Fibroblast of skin of left quadriceps (primary cell): ENCODE measurements around the gene RFTN1.

Experiments used
- DNase-seq, 2 experiments: peaks; one replicate each; pipeline ENCODE4 v3.0.0-alpha.2; 2013; ENCODE audit warnings: low read depth in 2 of 2

RFTN1 gene

DNA sequence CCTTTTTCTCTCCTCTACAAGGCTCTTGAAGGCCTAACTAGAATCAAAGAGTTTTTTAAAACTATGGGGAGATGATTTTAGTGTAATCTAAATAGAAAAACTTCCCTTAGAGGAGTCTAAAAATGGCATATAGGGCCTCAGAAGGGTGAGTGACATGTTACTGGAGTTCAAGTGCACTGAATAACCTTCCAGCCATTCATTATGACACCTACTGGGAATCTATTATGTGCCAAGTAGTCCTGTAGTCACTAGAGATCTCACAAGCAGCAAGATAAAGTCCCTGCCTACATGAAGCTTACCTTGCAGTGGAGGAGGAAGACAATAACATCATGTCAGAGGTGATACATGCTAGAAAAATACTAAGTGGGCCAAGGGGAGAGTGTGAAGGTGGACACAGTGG lies 152.4 kb downstream of the RFTN1 start:
- no peak for DNase-seq

- no peak for DNase-seq
Observed at GRCh38 chr3:16359331-16359730, 154.2 kb downstream of the RFTN1 start.

- DNase-seq: no peak
Observed at GRCh38 chr3:16358336-16358735, 155.2 kb downstream of the RFTN1 start.

GRCh38 chr3:16357186-16358121 lies 156.0 kb downstream of the RFTN1 start:
- DNase-seq: no peak

GRCh38 chr3:16355828-16356227 lies 157.7 kb downstream of the RFTN1 start:
- DNase-seq: no peak

- DNase-seq: no peak
Observed at GRCh38 chr3:16354291-16354690, 159.2 kb downstream of the RFTN1 start.

GRCh38 chr3:16352428-16352827 lies 161.1 kb downstream of the RFTN1 start:
- no peak for DNase-seq

GRCh38 chr3:16350597-16351318 lies 162.7 kb downstream of the RFTN1 start:
- DNase-seq: no peak

GRCh38 chr3:16349986-16350596 lies 163.4 kb downstream of the RFTN1 start:
- DNase-seq: peak; percentile 62 to 67

DNA sequence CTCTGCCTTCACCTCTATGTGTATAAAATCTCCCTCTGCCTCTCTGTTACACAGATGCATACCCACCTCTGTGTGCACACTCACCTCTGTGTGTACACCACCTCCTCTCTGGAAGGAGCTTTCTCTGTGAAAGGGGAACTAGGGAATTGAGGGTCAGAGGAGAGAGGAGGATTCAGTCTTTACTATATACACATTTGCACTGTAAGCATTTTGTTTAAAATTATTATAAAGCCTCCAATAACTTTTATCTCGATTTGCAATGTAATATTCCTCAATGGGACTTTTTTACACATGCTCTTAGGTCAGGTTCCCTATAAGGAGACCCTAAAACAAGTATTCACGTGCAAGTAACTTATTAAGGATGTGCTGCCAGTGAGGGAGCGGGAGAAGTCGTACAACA lies 166.0 kb downstream of the RFTN1 start:
- no peak for DNase-seq

DNA sequence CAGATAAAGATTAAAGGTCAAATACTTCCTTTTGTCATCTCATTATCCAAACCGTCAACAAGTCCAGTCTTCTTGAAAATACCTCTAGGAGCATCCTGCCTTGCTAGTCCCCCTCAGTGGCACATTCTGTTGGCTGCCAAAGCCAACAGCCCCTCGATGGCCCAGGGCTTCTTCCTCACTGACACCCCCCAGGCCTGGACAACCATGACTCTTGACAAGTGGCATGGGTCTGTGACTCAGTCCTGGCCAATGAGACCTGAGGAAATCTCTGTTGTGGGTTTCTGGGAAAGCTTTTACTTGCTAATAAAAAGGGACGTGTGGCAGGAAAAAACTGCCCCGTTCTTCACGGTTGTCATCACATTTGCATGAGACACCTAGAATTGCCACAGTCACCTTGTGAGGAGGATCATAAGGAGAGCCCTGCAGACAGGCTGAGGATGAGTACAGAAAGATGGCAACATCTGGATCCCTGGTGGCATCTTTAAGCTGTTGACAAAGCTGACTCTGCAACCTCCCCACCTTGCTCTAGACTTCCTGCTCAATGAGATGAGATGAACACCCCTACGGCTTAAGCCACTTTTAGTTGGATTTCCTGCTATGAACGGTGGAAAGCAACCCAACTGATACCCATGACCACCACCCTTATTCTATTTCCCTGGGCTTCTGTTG lies 167.0 kb downstream of the RFTN1 start:
- no peak for DNase-seq

DNA sequence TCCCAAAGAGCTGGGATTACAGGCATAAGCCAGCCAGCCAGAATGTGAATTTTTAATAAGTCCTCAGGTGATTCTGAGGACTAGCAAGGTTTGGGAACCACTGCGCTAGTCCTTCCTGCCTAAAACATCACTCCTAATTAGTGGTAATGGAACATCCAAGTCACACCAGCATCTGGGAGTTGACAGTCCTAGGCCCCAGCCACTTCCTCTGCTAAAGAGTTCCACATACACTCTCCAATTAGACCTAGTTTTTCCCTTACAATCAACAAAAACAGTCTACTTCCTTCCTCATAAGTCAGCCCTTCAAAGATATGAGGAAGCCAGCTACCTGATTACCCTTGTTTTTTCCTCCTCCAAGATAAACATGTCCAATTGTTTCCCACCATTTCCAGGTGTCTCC lies 170.4 kb downstream of the RFTN1 start:
- no peak for DNase-seq

DNA sequence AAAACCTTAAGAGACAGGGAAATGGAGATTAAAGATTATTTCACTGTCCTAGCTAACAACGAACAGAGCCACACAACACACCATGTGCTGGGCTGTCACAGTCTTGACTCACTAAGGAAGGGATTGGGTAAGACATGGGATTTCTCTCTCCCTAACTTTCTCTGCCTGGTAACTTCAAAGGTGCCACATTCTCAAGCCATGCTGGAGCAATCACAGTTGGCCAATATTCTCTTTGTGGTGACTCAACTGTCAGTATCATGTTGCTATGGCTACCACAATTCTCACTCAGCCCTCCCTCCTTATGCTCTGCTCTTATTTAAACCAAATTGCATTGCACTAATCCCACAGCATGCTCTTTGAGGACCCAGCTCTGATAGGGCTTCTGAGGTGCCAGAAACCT lies 174.5 kb downstream of the RFTN1 start:
- DNase-seq: peak; percentile 93

- no peak for DNase-seq
Observed at GRCh38 chr3:16337856-16338540, 175.5 kb downstream of the RFTN1 start.

GRCh38 chr3:16336825-16337224 lies 176.7 kb downstream of the RFTN1 start:
- DNase-seq: no peak

DNA sequence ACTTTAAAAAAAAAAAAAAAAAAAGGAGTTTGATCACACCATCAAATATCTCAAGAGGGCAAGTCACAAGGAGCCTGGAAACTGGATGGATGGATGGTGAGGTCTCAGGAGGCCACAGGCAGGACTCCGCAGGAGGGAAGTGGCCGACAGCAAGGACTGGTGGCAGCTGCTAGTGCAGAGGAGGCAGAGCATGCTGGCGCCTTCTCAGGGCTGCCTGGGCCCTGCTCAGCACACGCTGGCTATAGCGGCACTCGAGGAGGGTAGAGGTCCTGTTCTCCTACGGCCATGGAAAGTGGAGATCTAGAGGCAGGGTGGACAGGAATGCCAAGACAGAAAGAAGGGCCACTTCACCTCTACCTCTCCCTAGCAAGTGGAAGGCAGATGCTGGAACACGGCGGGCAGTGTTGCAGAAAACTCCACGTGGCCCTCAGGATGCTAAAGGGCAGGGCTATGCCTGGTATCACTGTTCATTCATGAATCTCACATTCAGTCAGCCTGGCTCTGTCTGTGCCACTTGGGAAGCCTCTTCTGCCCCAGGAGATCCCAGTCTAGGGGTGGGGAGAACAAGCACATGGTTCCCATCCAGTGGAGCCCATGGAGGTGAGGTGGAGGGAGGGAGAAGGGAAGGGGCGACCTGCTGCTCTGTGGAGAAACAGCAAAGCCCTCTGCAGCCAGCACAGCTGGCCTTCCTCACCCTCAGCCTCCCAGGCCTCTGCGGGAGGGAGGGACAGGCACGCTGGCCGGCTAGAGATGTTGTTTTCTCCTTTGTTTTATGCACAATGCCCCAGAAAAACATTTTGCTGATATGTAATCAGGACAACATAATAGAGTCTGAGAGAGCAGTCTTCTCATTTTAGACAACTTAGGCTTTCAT lies 177.5 kb downstream of the RFTN1 start:
- no peak for DNase-seq

GRCh38 chr3:16335333-16335732 lies 178.2 kb downstream of the RFTN1 start:
- no peak for DNase-seq

GRCh38 chr3:16334909-16335308 lies 178.6 kb downstream of the RFTN1 start:
- DNase-seq: peak; percentile 89 to 90

GRCh38 chr3:16332904-16333426 lies 180.5 kb downstream of the RFTN1 start:
- peak; percentile 55 to 63 for DNase-seq

DNA sequence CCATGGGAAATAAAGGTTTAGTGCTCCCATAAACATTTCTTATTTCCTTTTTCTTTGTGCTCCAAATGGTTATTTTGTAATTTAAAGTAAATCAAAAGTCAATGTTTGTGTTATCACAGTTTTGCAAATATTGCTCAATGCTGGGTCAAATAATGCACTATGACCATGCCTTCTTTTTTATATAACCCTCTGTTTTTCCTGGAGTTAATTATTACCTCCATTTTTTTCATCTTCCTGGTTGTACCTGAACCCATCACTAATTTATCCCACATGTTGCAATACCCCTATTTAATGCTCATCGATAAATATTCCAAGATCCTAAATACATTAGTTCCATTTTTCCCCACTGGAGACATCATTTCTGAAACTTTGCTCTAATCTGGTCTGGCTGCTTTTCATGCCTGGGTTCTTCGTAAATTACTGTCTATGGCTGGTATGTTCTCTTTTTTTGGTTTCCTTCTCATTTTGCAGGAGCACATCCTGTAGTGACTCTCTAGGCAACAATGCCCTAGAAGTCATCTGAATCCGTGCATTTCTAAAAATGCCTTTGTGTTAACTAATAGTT lies 182.1 kb downstream of the RFTN1 start:
- no peak for DNase-seq
